GM19193 (cell line): ENCODE results near the gene CD96.

ENCODE experiments used
- POLR2A ChIP-seq: IDR thresholded peaks from 4 replicates; pipeline ENCODE4 v1.6.1; 2011; ENCODE audit not compliant: insufficient read depth, insufficient read length; ENCODE audit errors: extremely low read depth

CD96 gene

DNA sequence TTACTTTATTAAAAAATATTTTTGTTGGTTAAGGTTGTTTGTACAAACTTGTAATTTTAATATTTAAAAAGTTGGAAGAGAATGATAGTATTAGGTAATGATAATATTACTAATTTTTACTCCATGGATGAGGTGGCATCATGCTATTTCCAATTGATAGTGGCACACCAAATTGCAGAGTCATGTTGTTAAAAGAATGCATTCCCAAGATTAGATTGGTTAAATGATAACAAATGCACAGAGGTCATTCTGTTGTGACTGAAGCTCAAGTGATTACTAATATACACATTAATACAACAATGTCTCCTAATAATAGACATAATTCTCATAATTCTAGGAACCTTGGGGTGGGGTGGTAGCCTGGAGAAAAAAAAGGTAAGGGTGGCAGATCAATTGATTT is 126.3 kb downstream of the CD96 start:
- no peak for TF ChIP-seq POLR2A

GRCh38 chr3:111668888-111669488 is 127.0 kb downstream of the CD96 start:
- TF ChIP-seq POLR2A: no peak

DNA sequence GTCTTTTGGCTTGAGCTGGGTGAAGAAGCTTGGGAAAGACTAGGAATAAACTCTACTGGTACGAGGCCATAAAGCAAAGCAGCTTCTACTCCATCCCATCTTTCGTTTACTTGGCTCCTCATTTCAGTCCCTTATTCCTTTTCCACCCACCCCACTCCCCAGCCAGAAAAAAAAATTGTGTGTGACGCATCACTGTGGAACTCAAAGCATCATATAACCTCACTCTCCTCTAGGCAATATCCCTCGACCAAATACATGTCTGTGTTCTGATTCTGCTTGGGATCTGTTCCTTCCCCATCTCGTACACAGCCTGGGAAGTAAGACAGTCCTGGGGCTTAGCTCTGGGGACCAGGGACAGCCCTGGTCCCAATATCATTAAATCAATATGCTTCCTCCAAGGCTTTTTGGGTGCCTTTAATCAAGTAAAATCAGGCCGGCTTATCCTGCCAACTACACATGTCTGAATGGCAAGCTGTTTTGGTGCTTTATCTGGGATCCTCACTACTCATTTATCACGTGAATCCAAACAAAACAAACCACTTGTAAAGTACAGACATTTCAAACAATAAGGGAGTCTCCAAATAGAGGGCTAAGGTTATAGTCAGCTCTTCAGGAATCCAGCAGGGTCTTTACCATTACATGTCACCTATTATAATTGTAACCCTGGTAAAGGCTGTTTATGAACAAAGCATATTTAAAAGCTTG is 128.1 kb downstream of the CD96 start:
- no peak for TF ChIP-seq POLR2A

GRCh38 chr3:111675846-111676210 is 133.8 kb downstream of the CD96 start:
- TF ChIP-seq POLR2A: no peak

GRCh38 chr3:111676211-111677006 is 134.4 kb downstream of the CD96 start:
- TF ChIP-seq POLR2A: no peak

GRCh38 chr3:111677007-111677392 is 135.0 kb downstream of the CD96 start:
- TF ChIP-seq POLR2A: no peak

DNA sequence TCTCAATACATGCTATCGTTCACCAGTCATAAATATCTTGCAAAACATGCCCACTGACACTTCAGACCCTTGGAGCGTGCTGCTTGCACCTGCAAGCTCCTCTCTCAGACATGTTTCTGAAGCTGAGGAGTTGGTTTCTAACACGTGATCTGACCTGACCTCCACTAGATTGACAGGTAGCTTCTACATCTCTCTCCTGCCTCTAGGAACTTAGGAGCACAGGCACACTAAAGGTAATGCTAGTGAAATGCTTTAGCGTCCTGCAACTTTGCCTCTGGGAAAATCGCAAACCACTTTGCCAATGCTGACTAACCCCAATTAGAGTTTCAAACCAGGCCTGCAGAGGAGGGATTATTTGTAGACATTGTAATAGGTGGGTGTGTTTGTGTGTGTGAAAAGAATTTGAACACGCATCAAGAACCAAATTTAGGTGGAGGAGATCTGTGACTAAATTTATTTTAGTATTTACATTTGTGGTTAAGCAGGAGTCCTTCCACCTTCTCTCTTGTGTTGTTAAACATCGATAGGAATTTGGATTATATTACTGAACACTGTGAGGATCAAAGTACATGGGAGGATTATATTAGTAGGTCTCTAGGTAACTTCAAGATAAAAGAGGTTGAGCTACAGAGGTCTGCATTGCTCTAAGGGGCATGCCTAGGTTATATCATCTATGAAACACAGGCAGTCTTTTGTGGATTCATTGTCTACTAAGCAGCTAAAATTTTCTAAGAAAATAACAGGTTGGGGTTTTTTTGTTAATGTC is 139.8 kb downstream of the CD96 start:
- no peak for TF ChIP-seq POLR2A

DNA sequence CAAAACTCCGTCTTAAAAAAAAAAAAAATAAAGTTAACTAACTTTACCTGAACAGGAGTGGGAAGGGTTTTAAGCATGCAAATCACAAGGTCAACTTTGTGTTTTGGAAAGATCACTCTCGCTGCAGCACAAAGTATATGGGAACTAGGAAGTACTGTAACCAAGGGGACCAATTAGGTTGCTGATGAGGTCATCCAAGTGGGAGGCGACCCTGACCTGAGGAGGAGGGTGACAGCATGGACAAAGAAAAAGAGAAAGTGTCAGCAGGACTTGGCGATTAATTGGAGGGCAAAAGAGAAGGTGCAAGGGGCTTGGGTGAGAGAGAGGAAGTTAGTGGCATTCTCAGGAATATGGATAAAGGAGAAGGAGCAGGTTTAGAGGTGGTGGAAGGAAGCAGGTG is 142.6 kb downstream of the CD96 start:
- TF ChIP-seq POLR2A: no peak

- TF ChIP-seq POLR2A: no peak
Measured at GRCh38 chr3:111688190-111688800, 146.3 kb downstream of the CD96 start.

- TF ChIP-seq POLR2A: no peak
Measured at GRCh38 chr3:111690242-111690641, 148.2 kb downstream of the CD96 start.

- TF ChIP-seq POLR2A: no peak
Measured at GRCh38 chr3:111691293-111691909, 149.4 kb downstream of the CD96 start.

GRCh38 chr3:111692593-111693552 is 150.9 kb downstream of the CD96 start:
- no peak for TF ChIP-seq POLR2A

DNA sequence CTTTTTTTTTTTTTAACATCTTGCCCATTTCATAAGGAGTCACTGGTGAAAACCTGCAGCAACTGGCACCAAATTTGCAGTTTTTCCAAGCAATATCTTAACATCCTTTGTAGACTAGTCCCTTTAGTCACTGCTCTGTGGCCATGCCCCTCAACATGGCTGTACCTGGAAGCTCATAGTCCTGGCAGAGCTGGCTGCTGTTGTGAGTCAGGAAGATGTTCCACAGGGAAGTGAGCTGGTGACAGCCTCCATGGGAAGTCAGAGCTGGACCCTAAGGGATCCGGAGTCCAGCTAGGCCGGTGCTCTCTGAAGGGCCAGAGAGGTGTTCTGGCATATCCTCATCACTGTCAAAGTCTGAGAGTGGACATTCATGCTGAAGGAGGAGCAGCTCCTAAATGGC is 152.5 kb downstream of the CD96 start:
- no peak for TF ChIP-seq POLR2A
